ENCODE data around the gene SCAND1.

DNA sequence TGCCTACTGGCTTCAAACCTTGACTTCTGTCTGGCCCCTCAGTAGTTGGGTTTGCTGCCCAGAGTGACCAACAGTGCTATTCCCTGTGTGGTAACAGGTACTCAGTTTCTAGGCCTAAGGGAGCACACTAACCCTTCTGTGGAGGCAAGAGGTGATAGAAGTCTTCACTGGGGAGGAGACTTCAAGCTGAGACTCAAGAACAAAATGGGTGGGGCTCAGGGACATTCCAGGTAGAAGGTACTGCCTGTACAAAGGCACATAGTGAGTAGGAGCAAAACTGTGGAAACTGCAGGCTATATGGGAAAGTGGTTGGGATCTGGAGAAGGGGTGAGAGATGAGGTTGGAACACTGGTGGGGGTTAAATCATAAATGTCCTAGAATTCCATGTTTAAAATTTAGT is 2.3 kb upstream of the SCAND1 start:
- TF ChIP-seq, protein P1, sequence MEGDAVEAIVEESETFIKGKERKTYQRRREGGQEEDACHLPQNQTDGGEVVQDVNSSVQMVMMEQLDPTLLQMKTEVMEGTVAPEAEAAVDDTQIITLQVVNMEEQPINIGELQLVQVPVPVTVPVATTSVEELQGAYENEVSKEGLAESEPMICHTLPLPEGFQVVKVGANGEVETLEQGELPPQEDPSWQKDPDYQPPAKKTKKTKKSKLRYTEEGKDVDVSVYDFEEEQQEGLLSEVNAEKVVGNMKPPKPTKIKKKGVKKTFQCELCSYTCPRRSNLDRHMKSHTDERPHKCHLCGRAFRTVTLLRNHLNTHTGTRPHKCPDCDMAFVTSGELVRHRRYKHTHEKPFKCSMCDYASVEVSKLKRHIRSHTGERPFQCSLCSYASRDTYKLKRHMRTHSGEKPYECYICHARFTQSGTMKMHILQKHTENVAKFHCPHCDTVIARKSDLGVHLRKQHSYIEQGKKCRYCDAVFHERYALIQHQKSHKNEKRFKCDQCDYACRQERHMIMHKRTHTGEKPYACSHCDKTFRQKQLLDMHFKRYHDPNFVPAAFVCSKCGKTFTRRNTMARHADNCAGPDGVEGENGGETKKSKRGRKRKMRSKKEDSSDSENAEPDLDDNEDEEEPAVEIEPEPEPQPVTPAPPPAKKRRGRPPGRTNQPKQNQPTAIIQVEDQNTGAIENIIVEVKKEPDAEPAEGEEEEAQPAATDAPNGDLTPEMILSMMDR (IDR thresholded peaks at IDR 0.05), result no peak
- no peak for TF ChIP-seq EZH2phosphoT487 (IDR thresholded peaks at IDR 0.05)
- TF ChIP-seq EZH2 (IDR thresholded peaks at IDR 0.05), result no peak
